ENCODE results near the gene BPI.
"Not testable (repeated sequence)": the region's sequence is repeated elsewhere in the genome, so short reads cannot be mapped to it uniquely, and the experiment has no call there.

BPI gene

GRCh38 chr20:38339521-38339896, 35.6 kb downstream of the BPI start:
- not testable (repeated sequence) for H3K9ac ChIP-seq (ENCODE audit: low read length in 5 of 5); H3K27ac ChIP-seq (ENCODE audit: low read depth, low read length); H3K4me3 ChIP-seq (ENCODE audit: low read depth in 1 of 5, low read length in 5 of 5); H3K9me3 ChIP-seq (ENCODE audit: control insufficient read depth in 5 of 5, low read length in 5 of 5); H3K36me3 ChIP-seq (ENCODE audit: control insufficient read depth in 5 of 5, insufficient read depth in 5 of 5, low read length in 5 of 5); H3K27me3 ChIP-seq (ENCODE audit: control insufficient read depth in 5 of 5, insufficient read depth in 4 of 5, low read length in 5 of 5)
- peaks cover 0 to 29% (median 23%) of the 10 kb centered on the region in 5 donors for H3K4me1 ChIP-seq (ENCODE audit: control insufficient read depth in 5 of 5, insufficient read depth in 5 of 5, low read length in 5 of 5)

GRCh38 chr20:38339997-38340396, 36.0 kb downstream of the BPI start:
- no peak overlapping the region for H3K27ac ChIP-seq (ENCODE audit: low read depth, low read length)
- H3K4me1 ChIP-seq (ENCODE audit: control insufficient read depth in 5 of 5, insufficient read depth in 5 of 5, low read length in 5 of 5), result peaks cover 0 to 31% (median 23%) of the 10 kb centered on the region in 5 donors
- no peak overlapping the region for H3K4me3 ChIP-seq (ENCODE audit: low read depth in 1 of 5, low read length in 5 of 5)
- H3K36me3 ChIP-seq (ENCODE audit: control insufficient read depth in 5 of 5, insufficient read depth in 5 of 5, low read length in 5 of 5), result no peaks in the 10 kb centered on the region
- peaks cover 0 to 2% (median 0%) of the 10 kb centered on the region in 5 donors for H3K27me3 ChIP-seq (ENCODE audit: control insufficient read depth in 5 of 5, insufficient read depth in 4 of 5, low read length in 5 of 5)
- peaks cover 0 to 9% (median 8%) of the 10 kb centered on the region in 5 donors for H3K9me3 ChIP-seq (ENCODE audit: control insufficient read depth in 5 of 5, low read length in 5 of 5)
- H3K9ac ChIP-seq (ENCODE audit: low read length in 5 of 5), result no peak overlapping the region

- no peak overlapping the region for H3K4me3 ChIP-seq (ENCODE audit: low read depth in 1 of 5, low read length in 5 of 5)
- H3K4me1 ChIP-seq (ENCODE audit: control insufficient read depth in 5 of 5, insufficient read depth in 5 of 5, low read length in 5 of 5), result peaks cover 2 to 38% (median 27%) of the 10 kb centered on the region in 5 donors
- H3K9me3 ChIP-seq (ENCODE audit: control insufficient read depth in 5 of 5, low read length in 5 of 5), result peaks cover 0 to 9% (median 8%) of the 10 kb centered on the region in 5 donors
- no peak overlapping the region for H3K27ac ChIP-seq (ENCODE audit: low read depth, low read length)
- peaks cover 0 to 2% (median 0%) of the 10 kb centered on the region in 5 donors for H3K27me3 ChIP-seq (ENCODE audit: control insufficient read depth in 5 of 5, insufficient read depth in 4 of 5, low read length in 5 of 5)
- H3K36me3 ChIP-seq (ENCODE audit: control insufficient read depth in 5 of 5, insufficient read depth in 5 of 5, low read length in 5 of 5), result no peaks in the 10 kb centered on the region
- no peak overlapping the region for H3K9ac ChIP-seq (ENCODE audit: low read length in 5 of 5)
Observed at GRCh38 chr20:38340693-38341092, 36.7 kb downstream of the BPI start.

- H3K4me1 ChIP-seq (ENCODE audit: control insufficient read depth in 5 of 5, insufficient read depth in 5 of 5, low read length in 5 of 5), result peaks cover 6 to 44% (median 30%) of the 10 kb centered on the region in 5 donors
- peaks cover 0 to 9% (median 8%) of the 10 kb centered on the region in 5 donors for H3K9me3 ChIP-seq (ENCODE audit: control insufficient read depth in 5 of 5, low read length in 5 of 5)
- no peak overlapping the region for H3K27ac ChIP-seq (ENCODE audit: low read depth, low read length)
Observed at GRCh38 chr20:38342216-38342615, 38.3 kb downstream of the BPI start.

GRCh38 chr20:38342713-38343310, 38.9 kb downstream of the BPI start:
- Histone ChIP-seq H3K4me3 (ENCODE audit: low read depth in 1 of 5, low read length in 5 of 5) (peak overlapping the region in 3 of 5 donors; percentile 2 to 56 (median 21)), H3K9ac (ENCODE audit: low read length in 5 of 5) (peak overlapping the region in 2 of 5 donors; percentile 22 to 38), H3K9me3 (ENCODE audit: control insufficient read depth in 5 of 5, low read length in 5 of 5) (peaks cover 0 to 5% (median 5%) of the 10 kb centered on the region in 5 donors), H3K27ac (ENCODE audit: low read depth, low read length) (no peak overlapping the region), H3K36me3 (ENCODE audit: control insufficient read depth in 5 of 5, insufficient read depth in 5 of 5, low read length in 5 of 5) (no peaks in the 10 kb centered on the region), H3K4me1 (ENCODE audit: control insufficient read depth in 5 of 5, insufficient read depth in 5 of 5, low read length in 5 of 5) (peaks cover 6 to 49% (median 35%) of the 10 kb centered on the region in 5 donors), H3K27me3 (ENCODE audit: control insufficient read depth in 5 of 5, insufficient read depth in 4 of 5, low read length in 5 of 5) (no peaks in the 10 kb centered on the region)

More at GRCh38 chr20:38342216-38342615, 38.3 kb downstream of the BPI start:
- H3K36me3 ChIP-seq (ENCODE audit: control insufficient read depth in 5 of 5, insufficient read depth in 5 of 5, low read length in 5 of 5), result no peaks in the 10 kb centered on the region
- H3K4me3 ChIP-seq (ENCODE audit: low read depth in 1 of 5, low read length in 5 of 5), result no peak overlapping the region
- H3K27me3 ChIP-seq (ENCODE audit: control insufficient read depth in 5 of 5, insufficient read depth in 4 of 5, low read length in 5 of 5), result no peaks in the 10 kb centered on the region
- H3K9ac ChIP-seq (ENCODE audit: low read length in 5 of 5), result no peak overlapping the region

- Histone ChIP-seq H3K9me3 (ENCODE audit: control insufficient read depth in 5 of 5, low read length in 5 of 5) (no peaks in the 10 kb centered on the region), H3K36me3 (ENCODE audit: control insufficient read depth in 5 of 5, insufficient read depth in 5 of 5, low read length in 5 of 5) (no peaks in the 10 kb centered on the region), H3K4me1 (ENCODE audit: control insufficient read depth in 5 of 5, insufficient read depth in 5 of 5, low read length in 5 of 5) (peaks cover 6 to 52% (median 36%) of the 10 kb centered on the region in 5 donors), H3K4me3 (ENCODE audit: low read depth in 1 of 5, low read length in 5 of 5) (peak overlapping the region in 3 of 5 donors; percentile 2 to 56 (median 21)), H3K27me3 (ENCODE audit: control insufficient read depth in 5 of 5, insufficient read depth in 4 of 5, low read length in 5 of 5) (no peaks in the 10 kb centered on the region), H3K27ac (ENCODE audit: low read depth, low read length) (no peak overlapping the region), H3K9ac (ENCODE audit: low read length in 5 of 5) (peak overlapping the region in 2 of 5 donors; percentile 22 to 38)
Observed at GRCh38 chr20:38343311-38344106, 39.6 kb downstream of the BPI start.

GRCh38 chr20:38344107-38344701, 40.2 kb downstream of the BPI start:
- Histone ChIP-seq H3K4me1 (ENCODE audit: control insufficient read depth in 5 of 5, insufficient read depth in 5 of 5, low read length in 5 of 5) (peaks cover 6 to 56% (median 41%) of the 10 kb centered on the region in 5 donors), H3K27me3 (ENCODE audit: control insufficient read depth in 5 of 5, insufficient read depth in 4 of 5, low read length in 5 of 5) (no peaks in the 10 kb centered on the region), H3K9me3 (ENCODE audit: control insufficient read depth in 5 of 5, low read length in 5 of 5) (no peaks in the 10 kb centered on the region), H3K4me3 (ENCODE audit: low read depth in 1 of 5, low read length in 5 of 5) (no peak overlapping the region), H3K36me3 (ENCODE audit: control insufficient read depth in 5 of 5, insufficient read depth in 5 of 5, low read length in 5 of 5) (no peaks in the 10 kb centered on the region), H3K9ac (ENCODE audit: low read length in 5 of 5) (no peak overlapping the region), H3K27ac (ENCODE audit: low read depth, low read length) (no peak overlapping the region)

- Histone ChIP-seq H3K9ac (ENCODE audit: low read length in 5 of 5) (peak overlapping the region in 3 of 5 donors; percentile 28 to 87 (median 52)), H3K9me3 (ENCODE audit: control insufficient read depth in 5 of 5, low read length in 5 of 5) (no peaks in the 10 kb centered on the region), H3K27me3 (ENCODE audit: control insufficient read depth in 5 of 5, insufficient read depth in 4 of 5, low read length in 5 of 5) (no peaks in the 10 kb centered on the region), H3K4me3 (ENCODE audit: low read depth in 1 of 5, low read length in 5 of 5) (no peak overlapping the region), H3K4me1 (ENCODE audit: control insufficient read depth in 5 of 5, insufficient read depth in 5 of 5, low read length in 5 of 5) (peaks cover 8 to 67% (median 48%) of the 10 kb centered on the region in 5 donors), H3K36me3 (ENCODE audit: control insufficient read depth in 5 of 5, insufficient read depth in 5 of 5, low read length in 5 of 5) (no peaks in the 10 kb centered on the region), H3K27ac (ENCODE audit: low read depth, low read length) (peak overlapping the region; percentile 88)
Observed at GRCh38 chr20:38345643-38346042, 41.7 kb downstream of the BPI start.

GRCh38 chr20:38346247-38346651, 42.3 kb downstream of the BPI start, which contains the start of gene LBP:
Gene LBP (plus strand): TSS chr20:38346482. CDS start chr20:38346517, 35 bp downstream.
- no peaks in the 10 kb centered on the region for H3K9me3 ChIP-seq (ENCODE audit: control insufficient read depth in 5 of 5, low read length in 5 of 5)
- peak within 1 kb of the TSS in 3 of 5 donors; percentile 12 to 31 (median 19) for H3K4me3 ChIP-seq (ENCODE audit: low read depth in 1 of 5, low read length in 5 of 5)
- H3K36me3 ChIP-seq (ENCODE audit: control insufficient read depth in 5 of 5, insufficient read depth in 5 of 5, low read length in 5 of 5), result no peaks in the 10 kb centered on the region
- peak within 1 kb of the TSS; percentile 88 for H3K27ac ChIP-seq (ENCODE audit: low read depth, low read length)
- peak within 1 kb of the TSS; percentile 28 to 87 (median 66) for H3K9ac ChIP-seq (ENCODE audit: low read length in 5 of 5)
- peaks cover 0 to 3% (median 0%) of the 10 kb centered on the region in 5 donors for H3K27me3 ChIP-seq (ENCODE audit: control insufficient read depth in 5 of 5, insufficient read depth in 4 of 5, low read length in 5 of 5)
- H3K4me1 ChIP-seq (ENCODE audit: control insufficient read depth in 5 of 5, insufficient read depth in 5 of 5, low read length in 5 of 5), result peaks cover 12 to 73% (median 51%) of the 10 kb centered on the region in 5 donors
